Transverse colon (tissue), 4 donors: Measurements from ENCODE around the gene VGF.

Source experiments
- EP300 ChIP-seq: sonication (generic); formaldehyde crosslinking; IDR thresholded peaks from one replicate; pipeline ENCODE4 v1.6.1; 2017; ENCODE audit warnings: antibody characterized with exemption, low read depth
- POLR2A ChIP-seq: fragments of 450-650 bp; IDR thresholded peaks from one replicate; pipeline ENCODE4 v1.6.1; 2016; ENCODE audit warnings: antibody characterized with exemption, mild to moderate bottlenecking, moderate library complexity
- POLR2AphosphoS5 ChIP-seq, 3 donors: sonication (generic); formaldehyde crosslinking; IDR thresholded peaks; one replicate each; pipeline ENCODE4 v1.6.1; 2016; ENCODE audit warnings: antibody characterized with exemption in 3 of 3
- TF ChIP-seq, protein P1 (sequence below), 5 experiments: fragments of 200-600 bp in 3 of 5; fragments of 450-650 bp in 2 of 5; sonication (generic) in 3 of 5; IDR thresholded peaks; 1 replicate in 2 of 5; 2 replicates in 3 of 5; pipeline ENCODE4 v1.5.1; 2016 to 2017; ENCODE audit warnings: antibody characterized with exemption in 5 of 5, inconsistent platforms in 3 of 5, mild to moderate bottlenecking in 2 of 5, moderate library complexity in 1 of 5

DNA sequence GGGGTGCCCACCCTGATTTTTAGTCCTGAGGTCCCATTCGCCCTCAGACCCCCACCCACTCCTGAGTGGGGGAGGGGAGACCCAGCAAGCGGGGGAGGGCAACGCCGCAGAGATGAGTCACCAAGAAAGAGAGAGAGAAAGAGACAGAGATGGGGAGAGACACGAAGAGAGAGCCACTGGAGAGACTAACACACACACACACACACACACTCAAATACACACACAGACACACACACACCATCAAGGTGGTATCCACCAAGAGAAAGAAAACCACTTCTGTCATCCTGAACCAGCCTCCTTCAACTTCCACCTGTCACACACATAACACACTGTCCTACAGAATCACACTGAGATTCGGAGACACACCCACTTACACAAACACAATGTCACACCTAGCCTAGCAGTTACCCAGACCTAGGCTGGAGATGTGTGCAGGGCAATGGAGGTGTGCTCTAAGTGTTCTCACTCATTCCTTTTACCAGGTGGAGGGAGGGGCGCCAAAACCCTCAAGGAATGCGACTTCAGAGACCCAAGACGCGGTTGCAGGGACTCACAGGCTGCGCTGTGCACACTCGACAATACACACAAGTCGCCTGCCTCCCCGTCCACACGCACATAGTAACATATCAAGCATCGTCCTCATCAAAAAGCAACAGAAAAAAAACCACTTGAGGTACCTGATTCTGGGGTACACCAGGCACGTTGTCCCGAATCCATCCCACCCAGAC, 3.9 kb upstream of the VGF start:
- TF ChIP-seq, protein P1, sequence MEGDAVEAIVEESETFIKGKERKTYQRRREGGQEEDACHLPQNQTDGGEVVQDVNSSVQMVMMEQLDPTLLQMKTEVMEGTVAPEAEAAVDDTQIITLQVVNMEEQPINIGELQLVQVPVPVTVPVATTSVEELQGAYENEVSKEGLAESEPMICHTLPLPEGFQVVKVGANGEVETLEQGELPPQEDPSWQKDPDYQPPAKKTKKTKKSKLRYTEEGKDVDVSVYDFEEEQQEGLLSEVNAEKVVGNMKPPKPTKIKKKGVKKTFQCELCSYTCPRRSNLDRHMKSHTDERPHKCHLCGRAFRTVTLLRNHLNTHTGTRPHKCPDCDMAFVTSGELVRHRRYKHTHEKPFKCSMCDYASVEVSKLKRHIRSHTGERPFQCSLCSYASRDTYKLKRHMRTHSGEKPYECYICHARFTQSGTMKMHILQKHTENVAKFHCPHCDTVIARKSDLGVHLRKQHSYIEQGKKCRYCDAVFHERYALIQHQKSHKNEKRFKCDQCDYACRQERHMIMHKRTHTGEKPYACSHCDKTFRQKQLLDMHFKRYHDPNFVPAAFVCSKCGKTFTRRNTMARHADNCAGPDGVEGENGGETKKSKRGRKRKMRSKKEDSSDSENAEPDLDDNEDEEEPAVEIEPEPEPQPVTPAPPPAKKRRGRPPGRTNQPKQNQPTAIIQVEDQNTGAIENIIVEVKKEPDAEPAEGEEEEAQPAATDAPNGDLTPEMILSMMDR (IDR thresholded peaks at IDR 0.05), result no peak
- TF ChIP-seq EP300 (no peak), POLR2AphosphoS5 (IDR thresholded peaks at IDR 0.05) (no peak), POLR2A (no peak)
